NCI-H226 (cell line): ENCODE results near the gene ATE1.
A peak's percentile ranks its signal among the peaks of the same experiment; 100 is the strongest.
"Not testable (repeated sequence)": the region's sequence is repeated elsewhere in the genome, so short reads cannot be mapped to it uniquely, and the experiment has no call there.

ENCODE experiments used
- DNase-seq: peaks from one replicate; pipeline ENCODE4 v3.0.0-alpha.2; 2015

The ATE1 gene

GRCh38 chr10:121927841-121928527 is at the start of gene ATE1:
ATE1 (minus strand) TSS chr10:121928031; CDS start chr10:121927949, 82 bp downstream.
- peak; percentile 69 for DNase-seq

- no peak for DNase-seq
Observed at GRCh38 chr10:121976607-121977006, 48.8 kb upstream of the ATE1 start.

GRCh38 chr10:121975295-121976086 is 47.7 kb upstream of the ATE1 start:
- DNase-seq = no peak

GRCh38 chr10:121974535-121975294 is 46.9 kb upstream of the ATE1 start, which contains the start of gene NSMCE4A:
NSMCE4A (minus strand) TSS chr10:121975217; CDS start chr10:121975165, 52 bp downstream.
- peak; percentile 41 for DNase-seq

GRCh38 chr10:121974019-121974534 is 46.2 kb upstream of the ATE1 start:
- no peak for DNase-seq

- DNase-seq = not testable (repeated sequence)
Observed at GRCh38 chr10:121969086-121969485, 41.3 kb upstream of the ATE1 start.

- no peak for DNase-seq
Observed at GRCh38 chr10:121965996-121966395, 38.2 kb upstream of the ATE1 start.

- DNase-seq = no peak
Observed at GRCh38 chr10:121961456-121961855, 33.6 kb upstream of the ATE1 start.

- no peak for DNase-seq
Observed at GRCh38 chr10:121959671-121960070, 31.8 kb upstream of the ATE1 start.

- DNase-seq = no peak
Observed at GRCh38 chr10:121956111-121957061, 28.6 kb upstream of the ATE1 start.

GRCh38 chr10:121952226-121952625 is 24.4 kb upstream of the ATE1 start:
- no peak for DNase-seq

- DNase-seq = no peak
Observed at GRCh38 chr10:121949451-121949850, 21.6 kb upstream of the ATE1 start.

GRCh38 chr10:121949049-121949448 is 21.2 kb upstream of the ATE1 start:
- no peak for DNase-seq

- DNase-seq = no peak
Observed at GRCh38 chr10:121947343-121948330, 19.8 kb upstream of the ATE1 start.

- peak; percentile 24 for DNase-seq
Observed at GRCh38 chr10:121942749-121943416, 15.1 kb upstream of the ATE1 start.

GRCh38 chr10:121941532-121941931 is 13.7 kb upstream of the ATE1 start:
- DNase-seq = no peak

GRCh38 chr10:121936295-121936694 is 8.5 kb upstream of the ATE1 start:
- no peak for DNase-seq

- no peak for DNase-seq
Observed at GRCh38 chr10:121935702-121936101, 7.9 kb upstream of the ATE1 start.

- not testable (repeated sequence) for DNase-seq
Observed at GRCh38 chr10:121930268-121931085, 2.6 kb upstream of the ATE1 start.
